ENCODE measurements around the gene IL17F.

DNA sequence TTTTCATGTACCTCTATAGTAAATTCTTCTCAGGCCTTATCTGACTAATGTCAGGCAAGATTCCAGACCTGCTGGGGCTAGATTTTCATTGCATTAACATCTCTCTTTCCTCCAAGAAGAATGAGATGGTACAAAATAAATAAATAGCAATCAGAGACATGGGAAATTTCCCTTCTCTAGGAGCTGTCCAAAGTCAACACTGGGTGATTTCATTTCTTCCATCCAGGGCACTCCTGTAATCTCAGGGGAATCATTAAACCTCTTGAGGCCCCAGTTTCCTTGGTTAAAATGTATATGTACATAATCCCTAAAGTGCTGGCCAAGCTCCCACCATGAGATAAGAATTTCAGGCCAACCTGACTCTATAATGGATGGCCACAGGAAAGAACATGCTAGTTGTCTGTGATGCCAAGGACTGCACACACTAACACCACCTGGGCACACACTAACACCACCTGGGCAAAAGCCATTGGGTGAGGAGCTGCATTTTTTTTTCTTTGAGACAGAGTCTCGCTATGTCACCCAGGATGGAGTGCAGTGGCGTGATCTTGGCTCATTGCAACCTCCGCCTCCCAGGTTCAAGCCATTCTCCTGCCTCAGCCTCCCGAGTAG, 912 bp downstream of the IL17F start:
- TF ChIP-seq CTCF (conservative IDR thresholded peaks at IDR 0.05) (no peak), EZH2 (IDR thresholded peaks at IDR 0.05; ENCODE audit: low read depth) (no peak)

Data from PC-9 (cell line).